NOMO-1 treated with DMSO at 0.1 percent for 48 hours (cell line): ENCODE results near the gene RETREG3.
"Not testable (repeated sequence)": the region's sequence is repeated elsewhere in the genome, so short reads cannot be mapped to it uniquely, and the experiment has no call there.

Source experiments
- DNase-seq: peaks from one replicate; lab custom pipeline; 2025; ENCODE audit not compliant: unreplicated experiment; lab: John Stamatoyannopoulos, UW

RETREG3 gene

GRCh38 chr17:42613699-42614295 lies 4.6 kb upstream of the RETREG3 start:
- no peak for DNase-seq

- no peak for DNase-seq
These were observed 2.8 kb upstream of the RETREG3 start for GRCh38 chr17:42612013-42612412.

- DNase-seq, result not testable (repeated sequence)
These were observed 934 bp upstream of the RETREG3 start for GRCh38 chr17:42609814-42610801.

- peak; percentile 9 for DNase-seq
These were observed 631 bp downstream of the RETREG3 start for GRCh38 chr17:42608305-42609181.

GRCh38 chr17:42607769-42608168 lies 1.4 kb downstream of the RETREG3 start:
- no peak for DNase-seq

- DNase-seq, result no peak
These were observed 5.9 kb downstream of the RETREG3 start for GRCh38 chr17:42603318-42603717.

GRCh38 chr17:42598905-42599304 lies 10.3 kb downstream of the RETREG3 start:
- DNase-seq, result no peak

GRCh38 chr17:42596386-42596785 lies 12.8 kb downstream of the RETREG3 start:
- DNase-seq, result no peak

- no peak for DNase-seq
These were observed 17.8 kb downstream of the RETREG3 start for GRCh38 chr17:42591411-42591810.

GRCh38 chr17:42590886-42591285 lies 18.3 kb downstream of the RETREG3 start:
- no peak for DNase-seq

GRCh38 chr17:42586514-42587230 lies 22.5 kb downstream of the RETREG3 start:
- peak; percentile 3 for DNase-seq

GRCh38 chr17:42585353-42585752 lies 23.8 kb downstream of the RETREG3 start:
- DNase-seq, result peak; percentile 27

- peak; percentile 71 for DNase-seq
These were observed 24.3 kb downstream of the RETREG3 start for GRCh38 chr17:42584880-42585279.

GRCh38 chr17:42581744-42582270 lies 27.4 kb downstream of the RETREG3 start:
- DNase-seq, result no peak

- peak; percentile 4 for DNase-seq
These were observed 29.2 kb downstream of the RETREG3 start for GRCh38 chr17:42579794-42580551.

GRCh38 chr17:42578282-42578869 lies 30.8 kb downstream of the RETREG3 start:
- DNase-seq, result peak; percentile 82

GRCh38 chr17:42577532-42578281 lies 31.5 kb downstream of the RETREG3 start, which contains the start of gene PSMC3IP:
TSS of gene PSMC3IP (minus strand) at chr17:42577729. CDS start at chr17:42577686, 43 bp downstream.
- DNase-seq, result peak; percentile 99

GRCh38 chr17:42577140-42577531 lies 32.0 kb downstream of the RETREG3 start:
- DNase-seq, result peak; percentile 4
